ENCODE measurements around the gene NACAD. TPM values are rescaled to one million over a fixed set of nuclear protein-coding genes. Genes with fewer than 3 reads are reported as not detected.

Gene NACAD, protein sequence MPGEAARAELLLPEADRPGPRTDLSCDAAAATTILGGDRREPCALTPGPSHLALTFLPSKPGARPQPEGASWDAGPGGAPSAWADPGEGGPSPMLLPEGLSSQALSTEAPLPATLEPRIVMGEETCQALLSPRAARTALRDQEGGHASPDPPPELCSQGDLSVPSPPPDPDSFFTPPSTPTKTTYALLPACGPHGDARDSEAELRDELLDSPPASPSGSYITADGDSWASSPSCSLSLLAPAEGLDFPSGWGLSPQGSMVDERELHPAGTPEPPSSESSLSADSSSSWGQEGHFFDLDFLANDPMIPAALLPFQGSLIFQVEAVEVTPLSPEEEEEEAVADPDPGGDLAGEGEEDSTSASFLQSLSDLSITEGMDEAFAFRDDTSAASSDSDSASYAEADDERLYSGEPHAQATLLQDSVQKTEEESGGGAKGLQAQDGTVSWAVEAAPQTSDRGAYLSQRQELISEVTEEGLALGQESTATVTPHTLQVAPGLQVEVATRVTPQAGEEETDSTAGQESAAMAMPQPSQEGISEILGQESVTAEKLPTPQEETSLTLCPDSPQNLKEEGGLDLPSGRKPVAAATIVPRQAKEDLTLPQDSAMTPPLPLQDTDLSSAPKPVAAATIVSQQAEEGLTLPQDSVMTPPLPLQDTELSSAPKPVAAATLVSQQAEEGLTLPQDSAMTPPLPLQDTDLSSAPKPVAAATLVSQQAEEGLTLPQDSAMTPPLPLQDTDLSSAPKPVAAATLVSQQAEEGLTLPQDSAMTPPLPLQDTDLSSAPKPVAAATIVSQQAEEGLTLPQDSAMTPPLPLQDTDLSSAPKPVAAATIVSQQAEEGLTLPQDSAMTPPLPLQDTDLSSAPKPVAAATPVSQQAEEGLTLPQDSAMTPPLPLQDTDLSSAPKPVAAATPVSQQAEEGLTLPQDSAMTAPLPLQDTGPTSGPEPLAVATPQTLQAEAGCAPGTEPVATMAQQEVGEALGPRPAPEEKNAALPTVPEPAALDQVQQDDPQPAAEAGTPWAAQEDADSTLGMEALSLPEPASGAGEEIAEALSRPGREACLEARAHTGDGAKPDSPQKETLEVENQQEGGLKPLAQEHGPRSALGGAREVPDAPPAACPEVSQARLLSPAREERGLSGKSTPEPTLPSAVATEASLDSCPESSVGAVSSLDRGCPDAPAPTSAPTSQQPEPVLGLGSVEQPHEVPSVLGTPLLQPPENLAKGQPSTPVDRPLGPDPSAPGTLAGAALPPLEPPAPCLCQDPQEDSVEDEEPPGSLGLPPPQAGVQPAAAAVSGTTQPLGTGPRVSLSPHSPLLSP (N-terminal part only)
- total RNA-seq (2014; rRNA removed; shearing (Covaris generic)), result 5.9 and 6.6 TPM in 2 replicates

DNA sequence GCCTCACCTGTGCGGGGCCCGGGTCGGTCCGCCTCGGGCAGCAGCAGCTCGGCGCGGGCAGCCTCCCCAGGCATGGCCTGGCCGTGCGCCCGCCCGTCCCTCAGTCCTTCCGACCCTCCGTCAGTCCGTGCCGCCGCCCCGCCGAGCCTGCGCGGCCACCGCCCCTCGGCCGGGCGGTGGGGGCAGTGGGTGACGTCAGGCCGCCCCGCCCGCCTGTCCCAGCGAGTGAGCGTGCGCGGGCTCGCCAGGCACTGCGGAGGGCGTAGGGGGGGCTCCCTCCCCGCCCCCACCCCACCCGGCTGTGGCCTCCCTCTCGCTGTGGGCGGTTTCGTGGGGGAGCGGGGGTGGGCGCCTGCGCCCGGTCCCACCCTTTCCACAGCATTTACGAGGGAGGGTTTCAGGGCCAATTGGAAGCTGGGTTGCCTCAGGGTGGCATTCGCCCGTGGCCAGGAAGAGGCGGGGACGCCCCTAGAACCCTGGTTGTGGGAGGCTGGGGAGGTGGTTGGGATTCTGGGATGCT lies at the start of gene NACAD:
Gene NACAD, minus strand, starts transcription at position 149 of the 520 bp plus-strand sequence. Its CDS starts 75 bp downstream, at position 74.
- no peak for DNase-seq (ENCODE audit: low spot score)

DNA sequence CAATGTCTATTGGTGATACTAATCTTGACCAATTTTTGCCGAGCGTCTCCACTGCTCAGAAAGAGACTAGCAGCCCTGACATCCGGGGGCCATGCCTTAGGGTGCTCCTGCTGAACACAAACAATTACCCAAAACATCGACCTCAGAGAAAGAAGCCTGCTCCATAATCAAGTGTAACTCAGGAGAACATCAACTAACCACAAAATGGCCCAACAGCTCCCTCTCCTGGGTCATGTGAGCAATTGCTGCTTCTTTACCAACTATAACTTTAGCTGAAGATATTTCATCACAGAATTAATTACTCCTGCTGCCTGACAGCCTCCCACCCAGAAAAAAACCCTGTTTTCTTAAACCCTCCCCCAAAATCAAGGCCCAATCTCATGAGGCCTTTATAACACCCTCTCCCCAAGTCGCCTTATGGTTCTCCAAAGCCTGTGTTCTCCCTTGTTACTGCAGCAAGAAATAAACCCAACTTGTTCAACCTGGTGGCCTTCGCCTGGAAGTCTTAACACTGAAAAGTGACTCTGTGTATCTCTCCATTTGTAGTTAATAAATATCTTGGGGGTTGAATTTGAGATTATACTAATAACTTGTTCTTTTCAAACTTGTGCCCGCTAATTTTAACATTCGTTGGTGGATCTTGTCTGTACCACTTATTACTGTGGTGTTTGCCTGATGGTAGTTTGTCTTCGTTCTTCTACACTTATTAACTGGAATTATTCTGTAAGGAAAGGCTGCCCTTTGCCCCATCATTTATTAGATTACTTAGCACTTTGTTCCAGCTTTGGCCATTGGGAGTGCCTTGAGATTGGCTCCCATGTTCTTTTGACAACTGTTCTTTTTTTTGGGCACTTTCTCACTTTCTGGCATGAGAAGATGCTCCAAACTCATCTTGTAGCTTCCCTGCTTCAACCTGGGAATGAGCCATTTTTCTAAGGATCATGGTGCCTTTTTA lies 47.6 kb upstream of the NACAD start:
- DNase-seq (ENCODE audit: low spot score), result peak; percentile 81

DNA sequence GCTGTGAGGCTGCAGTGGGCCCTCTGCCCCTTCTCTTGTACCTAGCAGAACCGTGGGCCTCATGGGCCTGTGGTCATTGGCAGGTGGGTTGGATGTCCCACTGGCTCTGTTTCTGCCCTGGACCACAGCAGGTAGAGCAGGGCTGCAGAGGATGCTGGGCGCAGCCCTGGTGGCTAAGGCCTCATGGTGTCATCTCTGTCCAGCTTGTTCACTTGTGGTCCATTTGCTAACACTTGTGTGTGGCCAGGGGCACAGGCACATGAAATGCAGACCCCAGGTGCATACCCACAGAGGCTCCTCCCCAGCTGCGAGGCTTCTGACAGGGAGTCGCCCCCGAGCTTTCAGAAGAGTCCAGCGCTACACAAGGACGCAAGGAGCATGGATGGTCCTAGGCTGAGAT lies 45.1 kb upstream of the NACAD start:
- no peak for DNase-seq (ENCODE audit: low spot score)

DNA sequence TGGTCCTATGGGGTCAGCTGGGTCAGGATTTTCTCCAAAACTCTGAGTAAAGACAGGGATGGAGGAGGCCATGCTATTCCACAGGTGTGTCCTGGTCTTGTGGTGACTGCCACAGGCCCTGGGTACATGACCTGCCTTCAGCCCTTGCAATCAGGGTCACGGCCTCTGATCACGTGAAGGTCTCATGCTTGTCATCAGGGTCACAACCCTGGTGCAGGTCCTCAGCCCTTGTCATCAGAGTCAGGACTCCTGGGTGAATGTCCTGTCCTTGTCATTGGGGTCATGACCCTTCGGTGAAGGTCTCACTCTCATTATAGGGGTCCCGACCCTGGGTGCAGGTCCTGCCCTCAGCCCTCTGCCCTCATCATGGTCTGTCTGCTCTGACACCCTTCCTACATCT lies 44.6 kb upstream of the NACAD start:
- no peak for DNase-seq (ENCODE audit: low spot score)

DNA sequence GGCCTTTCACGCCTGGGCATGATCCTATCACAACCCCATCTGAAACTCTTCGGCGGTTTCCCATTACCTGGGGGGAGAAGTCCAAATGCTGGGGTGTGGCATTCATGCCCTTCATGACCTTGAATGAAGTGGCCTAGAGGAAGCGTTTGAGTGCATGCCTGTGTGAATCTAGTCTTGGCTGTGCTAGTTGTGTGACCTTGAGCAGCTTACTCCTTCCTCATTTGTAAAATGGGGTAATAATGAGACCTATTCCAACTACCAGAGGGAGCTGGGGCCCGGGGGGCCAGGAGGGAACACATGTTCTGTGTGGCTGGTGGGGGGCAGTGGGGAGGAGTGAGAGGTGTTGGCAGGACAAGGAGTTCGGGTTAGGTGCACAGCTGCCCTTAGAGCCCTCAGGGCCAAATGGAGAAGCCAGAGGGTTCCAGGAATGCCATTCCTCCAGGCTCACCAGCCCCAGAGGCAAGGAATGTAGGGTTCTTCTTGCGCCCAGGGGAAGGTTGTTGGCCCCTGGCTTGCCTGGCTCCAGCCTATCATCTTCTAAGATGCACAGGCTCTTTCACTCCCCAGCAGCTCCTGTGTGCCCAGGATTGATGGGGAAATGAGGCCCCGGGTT lies 44.0 kb upstream of the NACAD start:
- DNase-seq (ENCODE audit: low spot score), result no peak

DNA sequence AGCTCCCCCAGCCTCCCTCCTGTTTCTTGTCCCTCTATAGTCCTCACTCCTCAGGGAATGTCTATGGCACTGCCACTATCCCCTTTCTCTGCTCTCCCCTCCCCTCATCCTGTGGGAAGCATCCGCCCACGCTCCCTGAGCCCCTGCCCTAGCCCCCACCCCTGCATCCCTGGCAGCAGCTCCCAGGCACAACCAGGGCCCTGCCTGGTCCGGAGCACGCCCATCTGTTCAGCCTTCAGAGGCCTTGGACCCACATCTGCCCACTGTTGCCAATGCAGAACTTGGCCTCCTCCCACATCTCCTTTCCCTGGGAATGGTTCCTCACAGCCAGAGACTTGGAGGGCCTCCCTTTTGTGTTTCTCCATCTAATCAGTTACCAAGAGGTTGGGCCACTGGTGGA lies 43.1 kb upstream of the NACAD start:
- no peak for DNase-seq (ENCODE audit: low spot score)

DNA sequence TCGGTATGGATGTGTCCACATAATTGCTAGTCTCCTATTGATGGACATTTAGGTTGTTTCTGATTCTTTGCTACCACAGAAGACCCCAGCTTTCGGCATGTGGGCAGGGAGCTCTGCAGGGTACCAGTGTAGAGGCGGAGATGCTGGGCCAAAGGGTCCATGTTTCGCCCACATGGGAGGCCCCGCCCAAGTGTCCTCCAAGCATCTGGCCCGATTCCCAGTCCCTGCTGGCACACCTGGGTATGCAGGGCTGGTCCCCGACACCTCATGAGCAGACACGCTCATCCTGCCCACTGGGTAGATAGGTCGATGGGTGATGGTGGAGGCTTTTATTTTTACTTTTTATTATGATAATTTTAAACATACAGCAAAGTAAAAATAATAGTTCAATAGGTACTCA lies 42.1 kb upstream of the NACAD start:
- no peak for DNase-seq (ENCODE audit: low spot score)

DNA sequence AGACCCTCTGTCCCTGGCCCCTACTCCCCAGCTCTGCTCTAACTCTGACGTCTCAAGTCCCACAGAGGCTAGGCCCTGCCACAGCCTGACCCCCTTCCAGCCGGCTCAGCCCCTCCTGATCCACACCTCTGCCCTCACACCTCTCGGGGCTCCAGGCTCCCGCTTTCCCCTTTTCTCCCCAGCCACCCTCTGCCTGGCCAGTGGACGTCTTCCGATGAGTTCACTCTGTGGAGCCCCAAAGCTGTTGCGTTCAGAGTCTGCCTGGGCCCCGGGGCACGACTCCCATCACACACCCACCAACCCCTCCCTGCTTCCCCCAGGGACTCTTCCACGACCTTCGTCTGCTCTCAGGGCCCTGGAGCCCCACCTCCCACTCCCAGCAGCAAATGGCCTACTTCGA lies 41.1 kb upstream of the NACAD start:
- no peak for DNase-seq (ENCODE audit: low spot score)

DNA sequence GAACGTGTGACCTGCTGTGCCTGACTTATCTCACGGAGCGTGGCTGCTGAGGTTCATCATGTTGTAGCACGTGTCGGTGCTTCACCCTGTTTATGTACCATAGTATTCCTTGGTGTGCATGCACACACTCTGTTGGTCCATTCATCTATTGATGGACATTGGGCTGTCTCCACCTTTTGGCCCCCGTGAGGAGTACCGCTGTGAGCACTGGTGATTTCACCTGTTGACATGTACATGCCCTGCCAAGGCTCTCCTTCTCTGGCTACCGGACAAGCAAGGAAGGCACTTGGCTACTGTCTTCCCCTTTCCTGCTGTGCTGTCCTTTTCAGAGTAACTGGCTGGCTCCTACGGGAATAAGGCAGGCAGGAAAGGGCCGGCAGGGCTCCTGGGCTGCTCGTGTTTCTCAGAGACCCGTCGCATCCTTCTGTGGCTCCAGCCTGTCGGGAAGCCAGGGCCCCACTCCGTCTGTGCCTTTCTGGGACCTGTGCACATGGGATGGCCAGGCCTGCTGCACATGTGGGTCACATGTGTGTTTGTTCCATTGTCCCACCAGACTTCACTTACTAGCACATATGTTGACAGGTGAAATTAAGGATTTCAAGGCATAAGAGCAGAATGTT lies 40.5 kb upstream of the NACAD start:
- DNase-seq (ENCODE audit: low spot score), result no peak

DNA sequence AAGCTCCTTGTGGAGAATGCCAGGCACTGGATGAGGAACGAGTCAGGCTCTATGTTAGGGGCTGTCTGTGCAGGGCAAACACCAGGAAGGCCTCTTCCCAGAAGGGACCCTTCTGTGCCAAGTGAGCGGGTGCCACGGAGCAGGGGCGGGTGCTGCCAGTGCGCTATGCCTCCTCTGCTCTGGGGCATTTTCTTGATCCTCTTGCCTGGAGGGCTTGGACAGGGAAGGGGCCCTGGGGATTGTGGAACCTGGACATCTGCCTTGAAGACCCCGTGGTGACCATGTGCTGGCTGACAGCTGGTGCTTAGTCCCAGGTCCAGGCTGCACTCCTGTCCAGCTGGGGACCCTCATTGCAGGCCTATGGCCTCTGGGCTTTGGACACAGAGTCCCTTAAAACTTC lies 38.2 kb upstream of the NACAD start:
- no peak for DNase-seq (ENCODE audit: low spot score)

DNA sequence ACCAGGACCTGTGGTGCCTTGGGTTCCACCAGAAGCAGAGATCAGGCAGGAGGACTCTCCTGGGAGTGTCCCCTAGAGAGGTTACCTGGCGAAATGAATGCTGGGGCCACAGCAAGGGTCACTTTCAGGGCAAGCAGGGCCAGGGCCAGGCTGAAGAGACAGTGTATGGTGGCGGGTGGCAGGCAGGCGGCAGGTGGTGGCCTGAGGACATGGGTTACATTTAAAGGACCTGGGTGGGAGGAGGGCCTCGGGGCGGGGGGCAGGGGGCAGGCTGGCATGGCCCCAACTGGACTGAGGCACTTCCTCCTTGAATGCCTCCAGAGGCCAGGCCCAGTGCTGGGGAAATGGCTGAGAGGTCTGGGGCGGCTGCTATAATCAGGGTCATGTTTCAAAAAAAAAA lies 37.4 kb upstream of the NACAD start:
- no peak for DNase-seq (ENCODE audit: low spot score)

DNA sequence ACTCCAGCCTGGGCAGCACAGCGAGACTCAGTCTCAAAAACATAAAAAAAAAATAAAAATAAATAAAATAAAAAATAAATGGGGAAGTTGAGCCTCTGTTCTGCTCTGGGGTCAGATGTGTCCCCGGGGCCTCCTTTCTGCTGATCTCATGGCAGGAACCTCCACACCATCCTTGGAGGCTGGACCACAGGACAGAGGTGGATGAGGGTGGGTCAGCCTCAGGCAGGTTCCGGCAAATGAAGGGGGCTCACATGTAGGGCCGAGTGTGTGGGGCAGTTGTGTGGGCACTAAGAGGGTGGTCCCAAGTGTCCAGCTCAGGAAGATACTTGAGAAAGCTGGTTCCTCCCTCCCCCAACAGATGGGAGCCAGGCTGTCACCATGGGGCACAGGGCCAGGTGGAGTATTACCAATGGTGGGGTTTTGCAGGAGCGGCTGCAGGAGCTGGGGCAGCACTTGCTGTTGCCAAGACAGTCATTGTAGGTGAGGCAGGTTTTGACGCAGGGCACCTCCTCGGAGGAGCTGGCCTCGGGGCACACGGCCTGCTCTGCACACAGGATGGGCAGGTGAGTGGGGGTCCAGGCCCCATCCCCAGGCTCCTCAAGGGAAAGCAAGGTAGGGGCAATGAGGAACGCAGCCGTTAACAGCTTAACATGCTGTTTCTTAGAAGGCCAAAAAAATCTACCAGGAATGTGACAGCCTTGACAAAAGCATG lies 36.6 kb upstream of the NACAD start:
- DNase-seq (ENCODE audit: low spot score), result no peak

DNA sequence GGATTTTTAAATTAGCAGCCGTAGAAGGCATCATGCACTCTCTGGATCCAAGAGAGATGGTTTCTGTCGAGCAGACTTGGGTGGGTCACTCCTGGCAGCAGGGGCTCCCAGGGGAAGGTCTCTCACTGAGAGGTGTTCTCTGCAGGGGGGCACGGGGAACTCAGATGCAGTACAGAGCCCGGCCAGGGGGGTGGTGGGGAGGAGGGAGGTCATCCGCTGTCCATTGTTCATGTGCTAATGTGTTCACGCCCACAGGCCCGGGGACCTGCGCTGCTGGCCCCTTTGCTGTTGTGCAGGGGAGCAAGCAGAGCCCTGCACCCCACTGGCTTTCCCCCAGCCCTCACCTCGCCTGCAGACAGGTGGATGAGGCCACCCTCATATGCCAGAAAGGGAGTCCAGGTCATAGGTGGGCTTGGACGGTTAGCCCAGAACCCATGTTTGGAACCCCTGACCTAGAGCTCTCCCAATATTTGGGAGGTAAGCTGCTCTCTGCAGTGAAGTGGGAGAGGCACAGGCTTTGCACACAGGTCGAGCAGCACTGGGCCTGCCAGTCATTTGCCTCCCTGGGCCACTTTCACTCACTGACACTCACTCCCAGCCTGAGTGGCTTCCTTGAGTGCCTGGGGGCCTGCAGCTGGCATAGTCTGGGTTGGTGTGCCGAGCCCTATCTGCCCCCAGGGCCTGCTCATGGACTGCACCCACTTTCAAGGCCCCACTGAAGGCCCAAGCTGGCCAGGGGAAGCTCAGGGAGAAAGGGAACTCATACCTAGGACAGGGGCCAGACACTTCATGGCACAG lies 35.3 kb upstream of the NACAD start:
- no peak for DNase-seq (ENCODE audit: low spot score)

DNA sequence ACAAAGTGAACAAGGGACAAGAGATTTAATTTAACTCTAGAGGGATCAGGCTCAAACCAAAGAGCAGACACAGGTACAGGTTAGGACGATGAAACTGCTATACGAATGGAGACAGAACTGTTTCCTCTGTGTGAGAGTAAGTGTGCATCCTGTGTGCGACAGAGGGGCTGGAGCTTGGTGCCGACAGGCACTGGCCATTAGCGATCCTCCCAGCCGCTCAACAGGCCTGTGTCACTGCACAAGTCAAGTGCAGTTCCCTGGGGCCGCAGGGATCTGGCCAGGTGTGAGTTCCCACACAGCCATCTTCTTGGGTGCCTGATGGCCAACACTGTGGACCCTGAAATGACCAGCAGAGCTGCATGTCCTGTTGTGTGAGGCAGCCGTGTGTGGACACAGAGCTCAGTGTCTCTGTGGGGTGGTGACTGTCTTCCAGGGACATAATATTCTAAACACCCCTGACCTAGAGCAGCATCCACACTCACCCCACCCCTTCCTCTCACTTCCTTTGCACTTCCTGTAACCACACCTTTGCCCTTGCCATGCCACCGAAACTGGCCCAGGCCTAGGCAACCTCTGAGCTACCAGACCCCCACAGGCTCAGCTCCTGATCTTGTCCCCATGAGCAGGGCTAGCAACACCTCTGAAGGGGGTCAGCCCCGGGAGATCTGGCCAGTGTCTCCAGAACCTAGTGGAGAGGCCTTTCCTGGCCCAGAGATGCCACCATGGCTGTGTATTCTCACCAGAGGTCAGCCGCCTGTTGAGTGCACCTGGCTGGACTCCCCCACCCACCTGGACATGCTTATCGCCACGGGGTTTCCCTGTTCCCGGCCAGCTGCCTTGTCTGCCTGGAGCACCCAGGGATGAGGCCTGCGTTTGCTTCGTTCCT lies 34.4 kb upstream of the NACAD start:
- DNase-seq (ENCODE audit: low spot score), result no peak

DNA sequence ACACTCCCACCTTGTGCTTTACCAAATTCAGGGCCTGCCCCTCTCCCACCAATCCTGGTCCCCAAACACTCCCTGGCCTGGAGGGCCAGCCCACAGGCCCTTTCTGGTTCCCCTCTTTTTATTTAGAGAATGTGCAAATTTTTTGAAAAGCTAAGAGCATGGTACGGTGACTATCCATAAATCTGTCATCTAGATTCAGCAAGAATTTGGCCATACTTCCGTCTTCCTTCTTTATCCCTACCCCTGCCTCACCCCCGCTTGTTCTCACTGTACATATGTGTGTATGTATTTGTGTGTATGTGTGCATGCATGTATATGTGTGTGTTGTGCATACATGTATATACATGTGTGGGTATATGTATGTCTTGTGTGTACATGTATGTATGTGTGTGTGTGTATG lies 30.8 kb upstream of the NACAD start:
- DNase-seq (ENCODE audit: low spot score), result no peak

DNA sequence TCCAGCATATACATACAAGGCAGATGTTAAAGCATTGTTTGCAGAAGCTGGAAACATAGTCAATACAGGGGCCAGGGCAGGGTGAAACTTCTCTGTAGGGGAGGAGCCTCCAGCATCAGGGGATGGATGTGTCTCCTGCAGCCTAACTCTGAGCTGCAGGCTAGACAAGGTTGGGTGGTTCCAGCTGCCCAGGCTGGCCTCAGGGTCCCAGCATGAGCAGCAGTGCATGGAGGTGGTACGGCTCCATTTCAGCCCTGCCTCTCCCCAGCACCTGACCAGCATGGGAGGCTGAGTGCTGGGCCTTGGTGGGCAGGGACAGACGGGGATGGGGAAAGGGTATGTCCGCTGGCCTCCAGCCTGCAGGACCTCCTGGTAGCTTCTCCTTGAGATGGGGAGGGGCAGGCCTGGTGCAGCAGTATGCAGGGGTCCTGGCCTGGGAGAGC lies 30.1 kb upstream of the NACAD start:
- DNase-seq (ENCODE audit: low spot score), result no peak

DNA sequence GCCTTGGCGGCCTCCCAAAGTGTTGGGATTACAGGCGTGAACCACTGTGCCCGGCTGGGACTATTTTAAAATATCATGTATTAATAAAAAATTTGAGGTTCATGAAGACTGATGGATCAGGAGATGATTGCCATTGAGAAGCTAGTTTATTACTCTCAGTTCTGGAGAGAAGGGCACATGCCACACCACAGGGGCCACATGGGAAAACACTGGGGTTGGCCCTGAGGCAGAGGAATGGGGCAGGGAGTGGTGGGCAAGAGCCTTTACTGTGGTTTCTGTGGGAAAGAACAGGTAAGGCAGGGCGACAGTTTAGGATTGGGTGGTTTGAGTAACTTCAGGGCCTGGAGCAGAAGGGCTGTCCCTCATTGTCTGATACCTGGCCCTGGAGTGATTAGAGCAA lies 29.5 kb upstream of the NACAD start:
- DNase-seq (ENCODE audit: low spot score), result no peak
